ENCODE data around the gene EIF2S2.

- TF ChIP-seq, protein P1, sequence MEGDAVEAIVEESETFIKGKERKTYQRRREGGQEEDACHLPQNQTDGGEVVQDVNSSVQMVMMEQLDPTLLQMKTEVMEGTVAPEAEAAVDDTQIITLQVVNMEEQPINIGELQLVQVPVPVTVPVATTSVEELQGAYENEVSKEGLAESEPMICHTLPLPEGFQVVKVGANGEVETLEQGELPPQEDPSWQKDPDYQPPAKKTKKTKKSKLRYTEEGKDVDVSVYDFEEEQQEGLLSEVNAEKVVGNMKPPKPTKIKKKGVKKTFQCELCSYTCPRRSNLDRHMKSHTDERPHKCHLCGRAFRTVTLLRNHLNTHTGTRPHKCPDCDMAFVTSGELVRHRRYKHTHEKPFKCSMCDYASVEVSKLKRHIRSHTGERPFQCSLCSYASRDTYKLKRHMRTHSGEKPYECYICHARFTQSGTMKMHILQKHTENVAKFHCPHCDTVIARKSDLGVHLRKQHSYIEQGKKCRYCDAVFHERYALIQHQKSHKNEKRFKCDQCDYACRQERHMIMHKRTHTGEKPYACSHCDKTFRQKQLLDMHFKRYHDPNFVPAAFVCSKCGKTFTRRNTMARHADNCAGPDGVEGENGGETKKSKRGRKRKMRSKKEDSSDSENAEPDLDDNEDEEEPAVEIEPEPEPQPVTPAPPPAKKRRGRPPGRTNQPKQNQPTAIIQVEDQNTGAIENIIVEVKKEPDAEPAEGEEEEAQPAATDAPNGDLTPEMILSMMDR (conservative IDR thresholded peaks at IDR 0.05 in 1 of 2, IDR thresholded peaks at IDR 0.05 in 1 of 2; ENCODE audit: low read depth in 1 of 2, low read length in 2 of 2) = no peak
- no peak for TF ChIP-seq EZH2 (IDR thresholded peaks at IDR 0.05; ENCODE audit: low read length, missing control alignments)
These were observed 44.0 kb downstream of the EIF2S2 start for GRCh38 chr20:34068001-34068400.
